EL (cell line): ENCODE results near the gene ELFN2.
"Not testable (repeated sequence)": the region's sequence is repeated elsewhere in the genome, so short reads cannot be mapped to it uniquely, and the experiment has no call there.

Experiments used
- DNase-seq: peaks from one replicate; pipeline ENCODE4 v3.0.0-alpha.2; 2016

The ELFN2 gene, protein sequence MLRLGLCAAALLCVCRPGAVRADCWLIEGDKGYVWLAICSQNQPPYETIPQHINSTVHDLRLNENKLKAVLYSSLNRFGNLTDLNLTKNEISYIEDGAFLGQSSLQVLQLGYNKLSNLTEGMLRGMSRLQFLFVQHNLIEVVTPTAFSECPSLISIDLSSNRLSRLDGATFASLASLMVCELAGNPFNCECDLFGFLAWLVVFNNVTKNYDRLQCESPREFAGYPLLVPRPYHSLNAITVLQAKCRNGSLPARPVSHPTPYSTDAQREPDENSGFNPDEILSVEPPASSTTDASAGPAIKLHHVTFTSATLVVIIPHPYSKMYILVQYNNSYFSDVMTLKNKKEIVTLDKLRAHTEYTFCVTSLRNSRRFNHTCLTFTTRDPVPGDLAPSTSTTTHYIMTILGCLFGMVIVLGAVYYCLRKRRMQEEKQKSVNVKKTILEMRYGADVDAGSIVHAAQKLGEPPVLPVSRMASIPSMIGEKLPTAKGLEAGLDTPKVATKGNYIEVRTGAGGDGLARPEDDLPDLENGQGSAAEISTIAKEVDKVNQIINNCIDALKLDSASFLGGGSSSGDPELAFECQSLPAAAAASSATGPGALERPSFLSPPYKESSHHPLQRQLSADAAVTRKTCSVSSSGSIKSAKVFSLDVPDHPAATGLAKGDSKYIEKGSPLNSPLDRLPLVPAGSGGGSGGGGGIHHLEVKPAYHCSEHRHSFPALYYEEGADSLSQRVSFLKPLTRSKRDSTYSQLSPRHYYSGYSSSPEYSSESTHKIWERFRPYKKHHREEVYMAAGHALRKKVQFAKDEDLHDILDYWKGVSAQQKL

DNA sequence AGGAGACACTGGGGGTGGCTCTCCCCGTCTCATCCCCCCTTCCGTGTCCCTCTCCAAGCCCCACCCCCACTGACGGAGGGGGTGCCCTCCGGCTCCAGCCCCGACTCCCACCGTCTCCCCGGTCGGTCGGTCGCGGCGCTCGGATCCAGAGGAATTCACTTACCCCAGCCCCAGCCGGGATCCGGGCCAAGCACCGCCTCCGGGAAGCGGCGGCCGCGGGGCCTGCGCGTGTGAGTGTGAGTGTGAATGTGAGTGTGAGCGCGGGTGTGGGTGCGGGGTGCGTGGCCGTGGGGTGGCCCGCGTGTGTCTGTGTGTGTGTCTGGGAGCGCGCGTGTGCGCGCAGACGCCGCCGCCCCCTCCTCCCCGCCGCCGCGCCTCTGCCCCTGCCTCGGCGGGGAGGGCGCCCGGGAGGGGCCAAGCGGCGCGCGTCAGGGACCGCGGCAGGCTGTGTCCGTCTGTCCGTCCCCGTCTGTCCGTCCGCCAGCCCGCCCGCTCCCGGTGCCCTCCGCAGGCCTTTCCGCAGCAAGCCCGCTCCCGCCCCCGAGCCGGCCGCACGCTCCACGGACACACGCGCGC is at the start of gene ELFN2:
Gene ELFN2 (minus strand): TSS at position 345 of the 576 bp plus-strand sequence. CDS start 51,945 bp downstream, outside the sequence.
- DNase-seq, result peak; percentile 36

DNA sequence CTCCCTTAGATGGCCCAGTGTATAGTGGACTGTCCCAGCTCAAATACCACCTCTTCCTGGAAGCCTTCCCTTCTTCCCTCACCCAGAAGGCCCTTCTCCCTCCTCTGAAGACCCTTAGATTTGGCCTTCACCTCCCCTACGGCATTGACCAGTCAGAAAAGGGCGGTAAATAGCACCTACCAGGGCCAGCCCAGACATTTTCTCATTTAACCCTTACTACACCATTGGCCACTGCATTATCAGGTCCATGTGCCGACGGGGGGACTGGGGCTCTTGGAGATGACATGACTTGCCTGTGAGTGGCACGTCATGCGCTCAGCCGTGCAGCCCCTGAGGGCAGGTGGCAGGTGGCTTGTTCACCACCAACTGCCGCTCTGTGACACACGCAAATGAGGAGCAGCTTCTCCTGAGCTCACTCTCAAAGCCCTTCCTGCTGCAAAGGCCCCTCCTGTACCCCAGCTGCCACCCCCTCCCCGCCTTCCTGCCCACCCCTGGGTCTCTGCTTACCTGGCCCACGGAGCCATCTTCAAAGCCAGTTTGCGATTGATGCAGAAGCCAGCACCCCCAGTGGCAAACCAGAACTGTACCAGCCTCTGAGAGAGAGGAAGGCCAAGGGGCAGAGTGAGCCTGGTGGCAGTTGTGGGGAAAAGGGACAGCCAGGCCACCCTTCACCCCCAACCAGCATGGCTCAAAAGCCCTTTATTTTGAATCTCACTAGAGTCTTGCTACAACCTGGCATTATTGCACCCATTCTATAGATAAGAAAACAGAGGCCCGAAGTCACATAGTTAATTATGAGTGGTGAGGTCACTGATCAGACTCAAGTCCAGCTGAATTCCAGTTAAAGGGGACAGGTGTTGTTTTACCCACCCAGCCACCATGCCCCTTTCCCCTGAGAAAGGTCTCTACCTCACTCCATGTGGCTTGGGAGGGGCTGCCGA is 49.4 kb upstream of the ELFN2 start:
- no peak for DNase-seq

DNA sequence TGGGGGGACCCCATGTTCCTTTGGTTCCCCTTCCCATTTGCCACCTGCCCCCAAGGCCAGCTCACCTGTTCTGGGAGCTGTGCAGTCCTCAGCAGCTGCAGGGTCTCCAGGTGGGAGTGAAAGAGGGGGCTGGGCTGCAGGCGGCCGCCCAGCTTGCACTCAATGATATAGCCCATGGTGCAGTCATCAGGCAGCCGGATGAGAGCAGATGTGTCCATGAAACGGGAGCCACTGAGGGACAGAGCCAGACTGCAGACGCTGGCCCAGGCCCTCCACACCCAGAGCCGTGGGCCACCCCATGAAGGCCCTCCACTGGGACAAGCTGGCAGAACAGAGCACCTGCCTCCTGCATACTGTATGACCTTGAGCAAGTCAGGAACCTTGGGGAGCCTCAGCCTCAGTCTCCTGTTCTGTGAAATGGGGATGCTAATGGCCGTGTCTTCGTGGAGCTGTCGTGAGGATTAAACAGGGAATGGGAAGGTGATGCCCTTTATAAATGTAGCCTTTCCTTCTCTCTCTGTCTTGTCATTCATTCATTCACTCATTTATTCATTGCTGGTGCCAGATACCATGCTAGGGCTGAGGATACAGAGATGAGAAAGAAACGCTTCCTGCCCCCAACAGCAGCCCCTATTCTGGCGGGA is 47.3 kb upstream of the ELFN2 start:
- no peak for DNase-seq

DNA sequence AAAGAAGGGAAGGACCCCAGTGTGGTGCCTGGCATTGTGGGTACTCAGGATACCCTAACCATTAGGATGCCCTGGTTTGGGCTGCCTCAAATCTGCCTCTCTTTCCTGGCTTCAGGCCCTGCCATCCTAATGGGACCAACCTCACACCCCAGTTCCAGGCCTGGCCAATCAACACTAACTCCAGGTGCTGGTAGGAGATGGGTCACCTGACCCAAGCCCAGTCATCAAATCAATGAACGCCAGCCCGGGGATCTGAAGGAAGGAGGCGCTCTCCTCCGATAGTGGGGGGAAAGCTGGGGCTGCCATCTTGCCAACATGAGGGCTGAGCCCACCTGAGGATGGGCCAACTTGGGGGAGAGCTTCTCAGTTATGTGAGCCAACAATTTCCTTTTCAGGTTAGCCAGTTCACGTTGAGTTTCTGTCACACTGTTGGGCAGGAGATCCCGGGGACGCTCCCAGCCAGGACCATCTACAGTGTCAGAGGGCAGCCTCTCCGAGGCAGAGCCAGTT is 46.2 kb upstream of the ELFN2 start:
- DNase-seq, result no peak

DNA sequence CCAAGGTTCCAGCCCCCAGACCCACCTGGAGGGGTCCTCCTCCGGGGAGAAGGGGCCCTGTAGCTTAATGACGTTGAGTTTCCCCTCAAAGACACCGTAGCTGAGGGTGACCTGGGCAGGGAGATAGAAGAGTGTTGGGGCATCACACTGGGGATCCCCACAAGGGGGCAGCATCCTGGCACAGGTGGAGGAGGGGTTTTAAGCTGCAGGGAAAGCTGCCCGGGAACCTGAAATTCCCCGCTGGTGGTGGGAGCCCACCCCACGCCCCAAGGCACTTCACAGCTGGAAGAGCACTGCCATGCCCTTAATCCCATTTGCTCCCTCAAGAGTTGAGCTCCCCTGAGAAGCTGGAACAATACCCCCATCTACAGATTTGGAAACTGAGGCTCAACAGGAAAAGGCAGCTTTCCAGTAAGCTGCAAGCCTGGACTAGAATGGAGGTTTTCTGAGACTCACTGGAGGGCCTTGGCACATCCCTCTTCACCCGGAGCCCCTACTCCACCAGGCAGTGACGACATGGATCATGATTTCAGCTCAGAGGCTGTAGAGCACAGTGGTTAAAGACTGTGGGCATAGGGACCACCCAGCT is 45.2 kb upstream of the ELFN2 start:
- peak; percentile 48 for DNase-seq

DNA sequence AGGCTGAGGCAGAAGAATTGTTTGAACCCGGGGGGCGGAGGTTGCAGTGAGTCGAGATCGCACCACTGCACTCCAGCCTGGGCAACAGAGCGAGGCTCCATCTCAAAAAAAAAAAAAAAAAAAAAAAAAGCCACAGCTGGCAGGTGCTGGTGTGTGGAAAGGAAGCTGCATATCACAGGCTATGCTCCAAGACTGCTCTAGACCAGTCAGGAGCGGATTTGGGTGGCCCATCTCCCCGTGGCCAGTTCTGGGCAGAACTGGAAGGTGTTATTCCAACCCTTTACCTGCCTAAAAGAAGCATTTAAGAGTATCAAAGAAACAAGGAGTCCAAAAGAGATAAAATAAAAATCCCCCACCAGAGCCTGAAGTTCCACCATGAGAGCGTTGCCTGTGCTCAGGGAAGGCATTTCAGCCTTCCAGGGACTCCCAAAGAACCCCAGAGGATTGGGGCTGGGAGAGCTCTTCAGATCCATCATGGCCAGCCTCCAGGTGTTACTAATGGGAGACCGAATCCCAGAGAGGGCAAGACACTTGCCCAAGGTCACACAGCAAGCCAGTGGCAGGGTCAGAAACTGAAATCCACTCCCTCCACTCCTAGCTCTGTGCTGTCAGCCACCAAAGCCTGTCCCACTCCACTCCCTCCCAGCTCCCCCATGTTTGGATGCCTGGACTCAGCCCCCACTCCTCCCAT is 44.6 kb upstream of the ELFN2 start:
- DNase-seq, result no peak

DNA sequence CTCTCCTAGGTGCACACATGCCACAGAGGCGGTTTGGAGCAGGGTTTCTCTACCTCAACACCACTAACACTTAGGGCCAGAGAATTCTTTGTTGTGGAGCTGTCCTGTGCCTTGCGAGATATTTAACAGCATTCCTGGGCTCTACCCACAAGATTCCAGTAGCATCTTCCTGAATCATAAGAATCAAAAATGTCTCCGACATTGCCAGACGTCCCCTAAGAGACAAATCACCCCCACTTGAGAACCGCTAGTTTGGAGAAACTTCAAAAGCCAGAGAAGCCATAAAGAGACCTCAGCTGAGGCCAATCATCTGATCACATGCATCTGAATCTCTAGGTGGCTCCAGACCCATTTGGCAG is 42.8 kb upstream of the ELFN2 start:
- DNase-seq, result no peak

DNA sequence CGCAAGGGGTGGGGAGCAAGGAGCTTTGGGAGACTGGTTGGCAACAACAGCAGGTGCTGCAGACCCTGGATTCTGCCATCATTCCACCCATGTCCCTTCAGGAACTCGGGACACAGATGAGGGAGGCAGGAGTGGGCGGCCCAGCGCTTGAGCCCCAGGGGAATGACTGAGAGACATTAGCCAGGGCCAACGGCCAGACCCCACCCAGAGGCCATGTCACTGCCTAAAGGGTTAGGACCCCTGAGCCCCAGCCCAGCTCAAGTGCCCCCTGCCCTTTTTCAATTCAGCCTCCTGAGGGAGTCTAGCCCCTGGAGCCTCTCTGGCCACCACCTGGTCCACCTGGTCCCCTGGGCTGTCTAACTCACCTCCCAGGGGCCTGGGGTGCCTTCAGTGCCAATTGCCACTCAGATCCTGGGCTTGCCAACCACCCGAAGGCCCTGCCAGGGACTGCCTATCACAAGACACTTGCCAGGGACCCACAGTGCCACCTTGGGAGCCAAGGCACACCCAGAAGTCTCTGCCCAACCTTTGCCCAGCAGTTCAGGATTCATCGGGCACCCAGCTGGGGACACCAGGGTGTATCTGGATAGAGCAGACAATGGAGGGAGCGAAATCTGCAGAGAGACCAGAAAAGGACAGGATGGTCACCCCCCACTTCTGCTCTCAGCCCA is 42.3 kb upstream of the ELFN2 start:
- DNase-seq, result no peak

DNA sequence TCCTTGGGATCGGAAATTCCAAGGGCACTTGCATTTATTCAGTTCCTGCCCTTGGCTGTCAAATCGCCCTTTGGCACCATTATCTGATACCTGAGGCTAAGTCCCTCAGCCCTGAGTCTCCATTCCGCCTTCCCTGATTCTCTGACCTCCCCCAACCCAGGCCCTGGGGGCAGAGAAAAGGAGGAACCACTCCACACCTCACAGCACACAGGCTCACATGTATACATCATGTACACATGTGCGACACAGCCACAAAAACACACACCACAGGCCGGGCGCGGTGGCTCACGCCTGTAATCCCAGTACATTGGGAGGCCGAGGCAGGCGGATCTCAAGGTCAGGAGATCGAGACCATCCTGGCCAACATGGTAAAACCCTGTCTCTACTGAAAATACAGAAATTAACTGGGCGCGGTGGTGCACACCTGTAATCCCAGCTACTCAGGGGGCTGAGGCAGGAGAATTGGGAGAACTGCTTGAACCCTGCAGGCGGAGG is 41.0 kb upstream of the ELFN2 start:
- not testable (repeated sequence) for DNase-seq

DNA sequence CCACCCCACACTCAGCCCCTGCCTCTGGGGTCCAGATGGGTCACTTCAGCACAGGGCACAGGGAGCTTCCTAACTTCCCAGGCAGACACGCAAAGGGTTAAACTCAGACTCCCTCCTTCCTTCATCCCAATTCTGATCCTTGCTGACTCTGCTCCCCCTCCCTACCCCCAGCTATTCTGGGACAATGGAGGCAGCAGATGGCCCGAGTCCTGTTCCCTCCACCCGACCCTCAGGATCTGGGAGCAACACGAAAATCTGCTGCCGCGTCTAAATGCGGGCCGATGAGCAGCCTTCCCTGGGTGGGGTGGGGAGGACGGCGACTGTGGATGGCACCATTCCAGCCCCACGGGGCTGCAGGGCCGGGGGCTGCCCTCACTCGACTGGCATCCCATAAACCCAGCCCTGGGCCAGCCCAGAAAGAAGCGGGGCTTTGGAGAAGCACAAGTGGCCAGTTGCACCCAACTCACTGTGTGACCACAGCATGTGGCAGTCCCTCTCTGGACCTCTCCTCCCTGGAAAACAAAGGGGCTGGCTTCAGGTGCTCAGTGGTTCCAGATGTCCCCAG is 40.2 kb upstream of the ELFN2 start:
- DNase-seq, result no peak

DNA sequence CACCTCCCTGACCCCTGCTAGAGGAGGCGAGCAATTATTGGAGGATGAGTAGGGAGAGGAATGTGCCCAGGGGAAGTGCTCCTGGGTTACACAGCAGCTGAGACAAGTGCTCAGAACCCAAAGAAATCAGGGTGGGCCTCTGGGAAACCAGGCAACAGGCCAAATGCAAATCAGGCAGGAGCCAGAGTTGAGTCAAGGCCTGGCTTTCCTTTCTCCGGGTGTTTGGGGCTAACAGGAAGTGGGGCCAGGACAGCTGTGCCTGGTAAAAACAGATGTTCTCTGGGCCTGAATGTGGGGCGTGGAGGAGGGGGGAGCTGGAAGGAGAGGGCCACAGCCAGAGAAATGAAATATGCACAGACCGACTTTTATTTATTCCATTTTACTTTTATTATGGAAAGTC is 36.9 kb upstream of the ELFN2 start:
- peak; percentile 19 for DNase-seq

DNA sequence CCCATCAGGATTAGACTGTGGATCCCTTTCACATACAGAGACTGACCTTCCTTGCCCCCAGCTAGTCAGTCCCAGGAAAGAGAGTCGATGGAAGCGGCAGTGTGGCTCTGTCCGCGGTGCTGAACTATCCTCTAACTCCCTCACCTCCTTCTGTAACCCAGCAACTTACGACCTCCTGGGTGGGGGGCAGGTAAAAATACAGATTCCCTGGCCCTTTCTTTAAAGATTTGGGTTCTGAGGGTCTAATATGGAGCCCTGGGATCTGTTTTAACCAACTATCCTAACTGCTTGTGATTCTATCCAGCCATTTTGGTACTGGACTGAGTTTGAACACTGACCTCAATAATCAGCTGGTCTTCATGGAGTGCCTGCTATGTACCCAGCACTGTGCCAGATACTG is 35.7 kb upstream of the ELFN2 start:
- DNase-seq, result peak; percentile 41

DNA sequence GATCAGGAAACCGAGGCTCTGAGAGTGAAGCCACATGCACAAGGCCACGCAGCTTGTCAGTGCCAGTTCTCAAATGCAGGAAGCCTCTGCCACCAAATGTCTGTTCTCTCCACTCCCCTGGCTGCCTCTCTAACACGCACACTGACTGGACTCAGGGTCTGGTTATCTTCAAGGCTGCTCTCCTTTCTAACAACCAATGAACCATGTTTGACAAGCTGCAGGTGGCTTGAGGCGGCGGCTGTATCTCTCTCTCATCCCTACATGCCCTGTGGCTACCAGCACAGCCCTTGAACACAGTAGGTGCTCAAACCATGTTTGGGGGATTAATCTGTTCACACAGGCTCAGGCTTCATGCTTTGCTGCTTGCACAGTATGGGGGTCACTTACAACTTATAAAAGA is 35.2 kb upstream of the ELFN2 start:
- DNase-seq, result no peak

DNA sequence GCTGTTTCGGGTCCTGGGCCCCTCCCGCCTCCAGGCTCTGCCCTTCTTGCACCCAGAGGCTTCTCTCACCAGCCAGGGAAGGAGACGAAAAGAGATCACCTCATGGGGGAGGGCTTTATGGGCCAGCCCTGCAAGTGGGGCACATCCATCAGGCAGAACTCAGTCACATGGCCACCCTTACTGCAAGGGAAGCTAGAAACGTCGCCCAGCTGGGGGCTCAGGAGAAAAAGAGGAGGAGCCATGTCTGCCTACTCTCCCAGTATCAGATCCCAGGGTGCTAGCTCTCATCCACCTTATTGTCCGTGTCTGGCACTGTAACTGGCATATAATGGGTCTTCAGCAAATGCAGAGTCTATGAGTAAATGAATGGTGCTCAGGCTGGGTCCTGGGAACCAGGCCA is 34.7 kb upstream of the ELFN2 start:
- no peak for DNase-seq

DNA sequence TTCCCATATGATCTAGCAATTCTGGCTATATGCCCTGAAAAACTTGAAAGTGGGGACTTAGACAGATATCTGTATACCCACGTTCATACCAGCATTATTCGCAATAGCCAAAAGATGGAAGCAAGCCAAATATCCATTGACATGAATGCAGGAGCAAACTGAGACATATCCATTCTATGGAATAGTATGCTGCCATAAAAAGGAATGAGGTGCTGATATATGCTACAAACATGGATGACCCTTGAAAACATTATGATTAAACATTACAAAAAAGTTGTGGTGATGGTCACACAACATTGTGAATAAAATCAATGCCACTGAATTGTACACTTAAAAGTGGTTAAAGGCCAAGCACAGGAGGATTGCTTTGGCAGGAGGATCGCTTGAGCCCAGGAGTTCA is 33.4 kb upstream of the ELFN2 start:
- no peak for DNase-seq

DNA sequence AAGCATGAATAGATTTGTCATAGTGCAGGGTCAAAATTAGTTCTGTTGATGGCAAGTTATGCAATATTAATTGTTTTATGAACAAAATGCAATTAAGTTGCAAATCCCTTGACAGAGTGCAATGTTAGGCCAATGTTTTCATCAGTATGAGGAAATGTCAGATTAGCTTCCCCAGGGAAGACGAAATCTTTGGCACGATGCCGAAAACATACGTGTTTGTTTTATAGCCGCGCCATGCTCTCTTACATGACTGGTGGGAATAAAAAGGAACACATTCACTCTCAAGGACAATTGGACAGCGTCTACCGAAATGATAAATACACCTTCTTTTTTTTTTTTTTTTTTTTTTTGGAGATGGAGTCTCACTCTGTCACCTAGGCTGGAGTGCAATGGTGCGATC is 31.9 kb upstream of the ELFN2 start:
- no peak for DNase-seq

DNA sequence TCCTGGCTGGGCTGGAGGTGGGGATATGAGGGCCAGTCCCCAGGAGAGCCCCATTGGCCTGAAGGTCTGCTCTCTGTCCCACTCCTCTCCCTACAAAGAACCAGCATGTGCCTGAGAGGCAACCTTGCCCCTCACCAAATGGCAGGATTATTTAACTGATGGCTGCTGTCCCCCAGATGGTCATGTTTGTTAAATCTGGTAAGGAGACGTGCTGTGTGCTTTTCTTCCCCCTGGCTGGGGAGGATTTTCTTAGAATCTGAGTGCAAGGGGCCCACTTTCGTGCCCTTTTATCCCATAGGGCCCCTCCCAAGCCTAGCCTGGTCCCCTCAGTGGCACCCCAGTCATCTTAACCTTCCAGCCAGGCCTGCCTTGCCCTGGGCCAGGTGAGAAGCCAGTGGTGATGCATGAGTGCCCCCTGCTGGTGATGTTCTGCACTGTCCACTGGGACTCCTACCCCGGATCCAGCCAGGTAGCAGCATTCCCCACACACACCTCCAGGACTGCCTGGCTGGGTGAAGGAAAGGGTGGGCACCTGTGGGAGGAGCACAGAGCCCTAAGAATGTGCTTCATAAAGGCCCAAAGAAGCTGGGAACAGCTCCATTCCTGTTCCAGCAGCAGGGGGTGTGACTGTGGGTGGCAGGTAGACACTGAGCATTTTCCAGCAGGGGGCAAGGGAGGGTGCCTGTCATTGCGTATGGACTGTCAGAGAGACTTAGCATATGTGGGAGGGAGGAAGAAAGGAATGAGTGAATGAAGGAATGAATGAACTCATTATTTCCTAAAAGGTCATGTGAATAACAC is 30.0 kb upstream of the ELFN2 start:
- peak; percentile 60 for DNase-seq

DNA sequence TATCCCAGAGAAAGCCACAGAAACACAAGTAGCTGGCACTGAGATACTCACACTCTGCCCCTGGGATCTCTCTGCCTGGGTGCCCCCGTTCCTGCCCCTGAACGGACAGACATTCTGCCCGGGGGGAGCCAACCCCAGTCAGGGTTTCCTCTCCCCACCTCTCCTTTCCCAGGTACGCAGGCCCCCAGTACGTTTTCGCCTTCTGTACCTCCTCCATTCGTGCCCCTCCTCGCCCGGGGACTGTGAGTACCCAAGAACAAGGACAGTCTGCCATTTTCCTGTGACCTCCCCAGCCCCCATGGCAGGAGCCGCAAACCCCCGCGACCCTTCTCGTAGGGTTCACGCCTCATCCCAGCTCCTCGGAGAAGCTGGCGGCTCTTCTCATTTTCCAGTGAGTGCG is 29.1 kb upstream of the ELFN2 start:
- DNase-seq, result no peak

DNA sequence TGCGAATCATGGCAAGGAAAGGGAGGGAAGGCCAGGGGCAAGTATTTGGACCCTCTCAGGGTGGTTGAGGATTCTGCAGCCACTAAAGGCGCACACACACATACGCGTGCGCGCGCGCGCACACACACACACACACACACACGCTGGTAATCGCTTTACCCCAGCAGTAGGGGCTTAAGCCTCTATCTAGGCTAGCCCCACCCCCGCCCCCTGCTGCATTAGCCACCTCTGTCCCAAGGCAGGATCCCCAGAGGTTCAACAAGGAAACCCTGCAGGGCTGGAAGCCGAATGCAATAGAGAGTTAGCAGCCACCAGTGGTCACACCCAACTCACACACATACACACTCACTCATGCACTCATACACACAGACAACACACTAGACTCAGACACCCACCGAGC is 28.6 kb upstream of the ELFN2 start:
- no peak for DNase-seq
